ENCODE results near the gene WDR33. TPM values are rescaled to one million over a fixed set of nuclear protein-coding genes. Genes with fewer than 3 reads are reported as not detected.
A peak's percentile ranks its signal among the peaks of the same experiment; 100 is the strongest.

The WDR33 gene
- total RNA-seq, 1 donor from 2014 or later, result 53.9 TPM

DNA sequence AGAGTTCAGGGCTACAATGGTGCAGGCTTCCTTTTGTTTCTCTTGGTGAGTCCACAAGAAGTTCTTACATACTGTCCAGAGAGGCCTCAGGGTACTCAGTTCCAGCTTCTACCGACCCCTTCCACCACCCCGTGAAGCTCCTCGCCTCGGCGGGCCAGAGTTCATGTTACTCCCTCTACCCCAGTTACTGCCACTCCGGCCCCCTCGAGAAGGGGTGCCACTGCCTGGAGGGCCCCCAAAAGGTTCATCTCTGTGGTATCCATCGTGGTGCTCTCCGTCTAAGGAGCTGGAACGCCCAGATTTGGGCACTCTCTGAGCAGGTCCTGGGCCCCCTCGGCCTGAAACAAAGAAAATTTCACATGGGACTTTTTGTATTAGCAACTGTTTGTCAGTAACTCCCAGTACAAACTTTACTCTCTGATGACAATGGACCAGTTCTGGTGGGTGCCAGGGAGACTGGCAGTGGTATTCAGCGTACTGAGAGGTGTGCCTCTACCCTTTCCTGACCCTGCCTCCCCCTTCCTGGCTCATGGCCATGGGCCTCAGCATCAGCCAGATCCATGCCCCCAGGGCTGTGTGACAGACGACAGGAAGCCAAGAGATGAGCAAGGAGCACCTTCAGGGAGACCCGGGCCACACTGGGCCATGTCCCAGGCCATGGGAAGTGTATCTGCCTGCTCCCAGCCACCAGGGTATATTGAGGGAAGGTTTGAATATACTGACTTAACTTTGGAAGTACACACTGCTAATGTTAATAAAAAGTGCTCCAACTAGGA lies 104.6 kb downstream of the WDR33 start:
- Histone ChIP-seq H3K4me1 (peaks cover 42% of the 10 kb centered on the region), H3K27me3 (no peaks in the 10 kb centered on the region), H3K9me3 (no peaks in the 10 kb centered on the region), H3K27ac (no peak overlapping the region), H3K36me3 (peaks cover 48% of the 10 kb centered on the region), H3K4me3 (no peak overlapping the region)
- TF ChIP-seq, protein P1, sequence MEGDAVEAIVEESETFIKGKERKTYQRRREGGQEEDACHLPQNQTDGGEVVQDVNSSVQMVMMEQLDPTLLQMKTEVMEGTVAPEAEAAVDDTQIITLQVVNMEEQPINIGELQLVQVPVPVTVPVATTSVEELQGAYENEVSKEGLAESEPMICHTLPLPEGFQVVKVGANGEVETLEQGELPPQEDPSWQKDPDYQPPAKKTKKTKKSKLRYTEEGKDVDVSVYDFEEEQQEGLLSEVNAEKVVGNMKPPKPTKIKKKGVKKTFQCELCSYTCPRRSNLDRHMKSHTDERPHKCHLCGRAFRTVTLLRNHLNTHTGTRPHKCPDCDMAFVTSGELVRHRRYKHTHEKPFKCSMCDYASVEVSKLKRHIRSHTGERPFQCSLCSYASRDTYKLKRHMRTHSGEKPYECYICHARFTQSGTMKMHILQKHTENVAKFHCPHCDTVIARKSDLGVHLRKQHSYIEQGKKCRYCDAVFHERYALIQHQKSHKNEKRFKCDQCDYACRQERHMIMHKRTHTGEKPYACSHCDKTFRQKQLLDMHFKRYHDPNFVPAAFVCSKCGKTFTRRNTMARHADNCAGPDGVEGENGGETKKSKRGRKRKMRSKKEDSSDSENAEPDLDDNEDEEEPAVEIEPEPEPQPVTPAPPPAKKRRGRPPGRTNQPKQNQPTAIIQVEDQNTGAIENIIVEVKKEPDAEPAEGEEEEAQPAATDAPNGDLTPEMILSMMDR (IDR thresholded peaks at IDR 0.05), result no peak
- ATAC-seq (no peak), DNase-seq (no peak)
- intact Hi-C loops (cut with DNase I), result no loop called here

DNA sequence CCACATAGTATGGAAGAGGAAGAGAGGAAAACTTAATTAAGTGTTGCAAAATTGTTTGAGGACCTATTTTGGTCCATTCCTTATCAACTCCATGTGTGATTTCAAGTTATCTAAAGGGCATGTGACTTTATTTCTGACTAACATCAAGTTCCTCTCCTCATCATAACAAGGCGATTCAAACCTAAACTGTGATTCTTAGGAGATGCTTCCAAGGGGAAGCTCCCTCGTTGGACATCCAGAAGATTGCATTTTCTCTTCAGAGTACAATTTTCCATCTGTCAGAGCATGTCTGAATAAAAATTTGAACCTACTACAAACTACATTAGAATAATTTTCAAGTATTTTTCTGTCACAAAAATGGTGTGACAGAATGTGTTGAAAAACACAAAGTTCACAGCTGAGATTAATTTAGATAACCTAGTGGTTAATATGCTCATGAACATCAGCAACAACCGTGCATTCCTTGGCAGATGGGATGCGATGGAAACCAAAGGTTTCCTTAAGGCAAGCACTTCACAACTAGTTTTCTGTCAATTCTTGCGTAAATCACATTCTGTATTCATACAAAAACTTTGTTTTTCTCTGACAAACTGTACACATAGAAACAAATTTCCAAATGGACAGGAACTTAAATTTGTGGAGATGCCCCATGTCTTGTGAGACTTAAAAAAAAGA lies 105.4 kb downstream of the WDR33 start:
- H3K9me3 ChIP-seq, result no peaks in the 10 kb centered on the region
- H3K4me3 ChIP-seq, result no peak overlapping the region
- H3K27ac ChIP-seq, result no peak overlapping the region
- DNase-seq (no peak), ATAC-seq (no peak)
- peaks cover 47% of the 10 kb centered on the region for H3K4me1 ChIP-seq
- intact Hi-C loops (cut with DNase I), result no loop called here
- peaks cover 48% of the 10 kb centered on the region for H3K36me3 ChIP-seq
- no peaks in the 10 kb centered on the region for H3K27me3 ChIP-seq
- TF ChIP-seq, protein P1 (IDR thresholded peaks at IDR 0.05), result no peak

DNA sequence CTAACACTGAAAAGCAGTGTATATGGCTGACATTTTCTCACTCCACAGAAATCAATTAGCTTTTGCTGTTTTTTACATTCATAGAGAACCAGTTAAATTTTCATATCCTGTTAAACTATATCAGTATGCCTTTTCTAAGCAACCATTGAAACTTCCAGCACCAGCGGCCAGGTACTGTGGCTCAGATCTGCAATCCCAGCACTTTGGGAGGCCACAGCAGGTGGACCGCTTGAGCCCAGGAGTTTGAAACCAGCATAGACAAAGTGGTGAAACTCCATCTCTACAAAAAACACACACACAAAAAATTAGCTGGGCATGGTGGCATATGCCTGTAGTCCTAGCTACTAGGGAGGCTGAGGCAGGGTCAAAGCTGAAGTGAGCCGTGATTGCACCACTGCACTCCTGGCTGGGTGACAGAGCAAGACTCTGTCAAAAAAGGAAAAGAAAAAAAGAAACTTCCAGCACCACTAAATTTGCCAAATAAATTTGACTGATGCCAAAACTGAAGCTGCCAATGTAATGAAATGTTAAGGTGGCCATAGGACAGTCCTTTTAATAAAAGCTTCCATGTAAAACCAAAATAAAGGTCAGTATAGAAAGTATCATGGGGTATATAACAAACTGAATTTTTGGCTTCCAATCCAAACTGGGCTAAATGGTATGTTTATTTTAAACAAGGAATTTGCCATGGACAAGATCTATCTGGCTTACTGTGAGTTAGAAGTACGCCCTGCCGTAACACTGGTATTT lies 106.2 kb downstream of the WDR33 start:
- Histone ChIP-seq H3K4me1 (peaks cover 52% of the 10 kb centered on the region), H3K9me3 (no peaks in the 10 kb centered on the region), H3K4me3 (no peak overlapping the region), H3K36me3 (peaks cover 46% of the 10 kb centered on the region), H3K27ac (no peak overlapping the region), H3K27me3 (no peaks in the 10 kb centered on the region)
- ATAC-seq (no peak), DNase-seq (no peak)
- intact Hi-C loops (cut with DNase I), result no loop called here
- TF ChIP-seq, protein P1 (IDR thresholded peaks at IDR 0.05), result no peak

DNA sequence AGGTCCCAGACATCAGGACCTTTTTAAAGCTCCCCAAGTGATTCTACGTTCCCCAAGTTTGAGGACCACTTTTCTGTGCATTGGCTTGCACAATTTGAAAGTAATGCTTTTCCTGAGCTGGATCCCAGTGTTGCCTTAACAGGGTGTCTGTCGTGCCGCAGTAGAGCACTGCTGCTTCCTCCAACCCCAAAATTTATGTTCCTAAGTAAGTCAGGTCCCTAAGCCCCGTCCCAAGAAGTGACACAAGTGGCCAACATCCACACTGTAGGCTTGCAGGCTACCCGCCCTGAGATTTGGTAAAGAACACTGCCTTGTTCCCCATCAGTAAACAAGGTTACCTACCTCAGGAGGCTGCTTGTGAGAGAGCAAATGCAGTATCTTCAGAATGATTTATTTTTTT lies 107.7 kb downstream of the WDR33 start:
- ATAC-seq, result no peak
- TF ChIP-seq, protein P1 (IDR thresholded peaks at IDR 0.05), result no peak
- Histone ChIP-seq H3K36me3 (peaks cover 31% of the 10 kb centered on the region), H3K27ac (no peak overlapping the region), H3K27me3 (no peaks in the 10 kb centered on the region), H3K9me3 (no peaks in the 10 kb centered on the region), H3K4me3 (peak overlapping the region; percentile 70), H3K4me1 (peaks cover 50% of the 10 kb centered on the region)
- intact Hi-C loops (cut with DNase I), result no loop called here
- no peak for DNase-seq

DNA sequence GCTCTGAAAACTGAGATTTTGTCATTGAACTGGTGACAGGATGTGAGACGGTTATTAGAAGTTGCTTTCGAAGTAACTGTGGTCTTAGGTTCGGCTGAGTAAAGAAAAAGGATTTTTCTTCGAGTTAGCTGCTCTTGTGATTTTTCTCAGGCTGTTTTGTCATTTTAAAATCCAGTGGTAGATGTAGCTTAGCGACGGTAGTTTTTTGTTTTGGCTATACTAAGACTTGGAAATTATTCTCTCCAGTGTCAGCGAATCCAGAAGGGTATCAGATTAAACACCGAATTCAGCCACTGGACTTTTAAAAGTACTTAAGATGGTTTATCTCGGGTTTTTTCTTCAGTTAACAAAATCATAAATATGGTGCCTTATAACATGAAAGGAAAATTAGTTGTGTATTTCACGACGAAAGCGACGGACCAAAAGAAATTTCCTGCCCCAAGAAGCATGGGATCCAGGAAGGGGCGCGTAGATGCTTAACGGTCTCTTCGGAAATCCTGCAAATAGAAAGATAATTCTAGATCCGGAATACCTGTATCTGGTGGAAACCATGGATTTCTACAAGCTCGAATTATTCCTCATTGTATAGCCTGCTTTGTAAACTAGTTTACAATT lies 108.5 kb downstream of the WDR33 start:
- intact Hi-C loops (cut with DNase I), result no loop called here
- DNase-seq, result no peak
- no peak for ATAC-seq
- Histone ChIP-seq H3K4me3 (peak overlapping the region; percentile 70), H3K9me3 (no peaks in the 10 kb centered on the region), H3K4me1 (peaks cover 48% of the 10 kb centered on the region), H3K36me3 (peaks cover 23% of the 10 kb centered on the region), H3K27me3 (no peaks in the 10 kb centered on the region), H3K27ac (peak overlapping the region; percentile 98)
- TF ChIP-seq, protein P1 (IDR thresholded peaks at IDR 0.05), result no peak

Data from upper lobe of right lung (tissue), 1 donor.